Measurements from ENCODE around the gene RDH8. TPM values are rescaled to one million over a fixed set of nuclear protein-coding genes. Genes with fewer than 3 reads are reported as not detected.
A peak's percentile ranks its signal among the peaks of the same experiment; 100 is the strongest.

Gene RDH8
- total RNA-seq, 4 donors from 2014 or later: not detected

- no peak for ATAC-seq
- Histone ChIP-seq H3K27me3 (peaks cover 8 to 33% (median 32%) of the 10 kb centered on the region in 3 donors), H3K9me3 (no peaks in the 10 kb centered on the region), H3K4me3 (peak overlapping the region in 1 of 4 donors; percentile 12), H3K36me3 (no peaks in the 10 kb centered on the region), H3K27ac (peak overlapping the region; percentile 74 to 75 (median 74)), H3K4me1 (no peaks in the 10 kb centered on the region)
- in situ Hi-C loops (cut with MboI; ENCODE audit: low sequenced_read_pairs in 4 of 4) (loop anchor here in 1 of 4 donors (10.0 kb wide), 1 partner anchor 63 kb away; no protein-coding TSS in a partner anchor), intact Hi-C loops (cut with DNase I; ENCODE audit: low total_unique reads) (loop anchor here (5.0 kb wide), 1 partner anchor 61 kb away; no protein-coding TSS in a partner anchor)
- TF ChIP-seq CTCF (IDR thresholded peaks at IDR 0.05 in 4 of 5, conservative IDR thresholded peaks at IDR 0.05 in 1 of 5): no peak
- TF ChIP-seq POLR2A (IDR thresholded peaks at IDR 0.05): no peak
- DNase-seq: no peak
Measured at GRCh38 chr19:10008184-10008765, 5.0 kb upstream of the RDH8 start.

GRCh38 chr19:10009714-10010224 lies 3.5 kb upstream of the RDH8 start:
- peaks cover 8 to 33% (median 32%) of the 10 kb centered on the region in 3 donors for H3K27me3 ChIP-seq
- in situ Hi-C loops (cut with MboI; ENCODE audit: low sequenced_read_pairs in 4 of 4) (loop anchor here in 1 of 4 donors (10.0 kb wide), 1 partner anchor 65 kb away; no protein-coding TSS in a partner anchor), intact Hi-C loops (cut with DNase I; ENCODE audit: low total_unique reads) (loop anchor here (5.0 kb wide), 1 partner anchor 62 kb away; no protein-coding TSS in a partner anchor)
- no peaks in the 10 kb centered on the region for H3K4me1 ChIP-seq
- TF ChIP-seq CTCF (IDR thresholded peaks at IDR 0.05 in 4 of 5, conservative IDR thresholded peaks at IDR 0.05 in 1 of 5) (no peak), POLR2A (IDR thresholded peaks at IDR 0.05) (no peak)
- H3K27ac ChIP-seq: peak overlapping the region; percentile 40 to 68 (median 51)
- H3K9me3 ChIP-seq: no peaks in the 10 kb centered on the region
- DNase-seq (no peak), ATAC-seq (no peak)
- H3K36me3 ChIP-seq: no peaks in the 10 kb centered on the region
- peak overlapping the region; percentile 32 to 54 (median 48) for H3K4me3 ChIP-seq

GRCh38 chr19:10010247-10010691 lies 3.0 kb upstream of the RDH8 start, which contains the start of gene COL5A3:
Gene COL5A3 (minus strand): TSS chr19:10010504. CDS start chr19:10010385, 119 bp downstream.
- in situ Hi-C loops (cut with MboI; ENCODE audit: low sequenced_read_pairs in 4 of 4): no loop called here
- peak within 1 kb of the TSS; percentile 45 to 75 (median 62) for H3K27ac ChIP-seq
- intact Hi-C loops (cut with DNase I; ENCODE audit: low total_unique reads): no loop called here
- TF ChIP-seq POLR2A (IDR thresholded peaks at IDR 0.05) (peak in 1 of 2 donors; percentile 30), CTCF (IDR thresholded peaks at IDR 0.05 in 4 of 5, conservative IDR thresholded peaks at IDR 0.05 in 1 of 5) (no peak)
- peak within 1 kb of the TSS; percentile 32 to 54 (median 48) for H3K4me3 ChIP-seq
- H3K27me3 ChIP-seq: peaks cover 8 to 33% (median 32%) of the 10 kb centered on the region in 3 donors
- H3K9me3 ChIP-seq: no peaks in the 10 kb centered on the region
- no peaks in the 10 kb centered on the region for H3K4me1 ChIP-seq
- ATAC-seq (peak in 1 of 2 donors; percentile 32), DNase-seq (peak; percentile 40 to 60)
- H3K36me3 ChIP-seq: no peaks in the 10 kb centered on the region

GRCh38 chr19:10010939-10011338 lies 2.3 kb upstream of the RDH8 start:
- TF ChIP-seq POLR2A (IDR thresholded peaks at IDR 0.05): no peak
- no peak for TF ChIP-seq CTCF (IDR thresholded peaks at IDR 0.05 in 4 of 5, conservative IDR thresholded peaks at IDR 0.05 in 1 of 5)
- no peaks in the 10 kb centered on the region for H3K36me3 ChIP-seq
- H3K27ac ChIP-seq: peak overlapping the region; percentile 35 to 68 (median 42)
- no peaks in the 10 kb centered on the region for H3K9me3 ChIP-seq
- peak overlapping the region in 1 of 4 donors; percentile 47 for H3K4me3 ChIP-seq
- H3K27me3 ChIP-seq: peaks cover 8 to 33% (median 32%) of the 10 kb centered on the region in 3 donors
- no peaks in the 10 kb centered on the region for H3K4me1 ChIP-seq
- intact Hi-C loops (cut with DNase I; ENCODE audit: low total_unique reads): no loop called here
- in situ Hi-C loops (cut with MboI; ENCODE audit: low sequenced_read_pairs in 4 of 4): no loop called here
- ATAC-seq: no peak
- no peak for DNase-seq

Measured in gastrocnemius medialis (tissue), 4 donors.